BE2C (cell line): Measurements from ENCODE around the gene MALT1.

Experiments used
- DNase-seq: peaks from one replicate; pipeline ENCODE4 v3.0.0-alpha.2; 2020
- H3K27me3 ChIP-seq: fragments of 250-450 bp; sonication (Bioruptor Pico); 2 replicates; pipeline ENCODE4 v1.5.1; 2020; ENCODE audit warnings: mild to moderate bottlenecking
- H3K36me3 ChIP-seq: fragments of 250-450 bp; sonication (Bioruptor Pico); 2 replicates; pipeline ENCODE4 v1.5.1; 2020; ENCODE audit warnings: mild to moderate bottlenecking
- H3K4me1 ChIP-seq: fragments of 250-450 bp; sonication (Bioruptor Pico); 2 replicates; pipeline ENCODE4 v1.5.1; 2020
- H3K4me3 ChIP-seq: 2 replicates; pipeline ENCODE4 v1.5.1; 2011; ENCODE audit warnings: low read depth, low read length
- H3K9me3 ChIP-seq: fragments of 250-450 bp; sonication (Bioruptor Pico); 2 replicates; pipeline ENCODE4 v1.5.1; 2020
- TF ChIP-seq, protein P1 (sequence below): IDR thresholded peaks from 2 replicates; pipeline ENCODE4 v1.5.1; 2012; ENCODE audit warnings: mild to moderate bottlenecking, low read depth, low read length

The MALT1 gene

DNA sequence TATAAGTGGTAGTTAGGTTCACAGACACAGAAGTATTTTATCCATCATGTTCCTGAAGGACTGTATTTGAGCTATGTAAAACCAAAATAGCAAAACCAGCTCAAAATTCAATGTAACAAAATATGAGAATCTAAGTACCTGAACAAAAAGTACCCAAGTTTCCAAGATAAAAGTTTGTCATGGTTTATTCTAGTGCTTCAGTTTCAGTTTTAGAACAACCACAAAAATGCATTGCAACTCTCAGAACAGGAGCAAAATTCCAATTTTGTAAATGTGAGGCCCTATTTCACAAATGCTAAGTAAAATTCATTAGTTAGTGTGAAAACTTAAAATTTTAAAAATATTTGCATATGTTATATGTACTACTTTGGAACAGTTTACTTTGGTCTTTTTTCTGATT is 37.4 kb upstream of the MALT1 start:
- no peak for DNase-seq
- H3K4me1 ChIP-seq = no peaks in the 10 kb centered on the region
- no peak overlapping the region for H3K4me3 ChIP-seq
- TF ChIP-seq, protein P1, sequence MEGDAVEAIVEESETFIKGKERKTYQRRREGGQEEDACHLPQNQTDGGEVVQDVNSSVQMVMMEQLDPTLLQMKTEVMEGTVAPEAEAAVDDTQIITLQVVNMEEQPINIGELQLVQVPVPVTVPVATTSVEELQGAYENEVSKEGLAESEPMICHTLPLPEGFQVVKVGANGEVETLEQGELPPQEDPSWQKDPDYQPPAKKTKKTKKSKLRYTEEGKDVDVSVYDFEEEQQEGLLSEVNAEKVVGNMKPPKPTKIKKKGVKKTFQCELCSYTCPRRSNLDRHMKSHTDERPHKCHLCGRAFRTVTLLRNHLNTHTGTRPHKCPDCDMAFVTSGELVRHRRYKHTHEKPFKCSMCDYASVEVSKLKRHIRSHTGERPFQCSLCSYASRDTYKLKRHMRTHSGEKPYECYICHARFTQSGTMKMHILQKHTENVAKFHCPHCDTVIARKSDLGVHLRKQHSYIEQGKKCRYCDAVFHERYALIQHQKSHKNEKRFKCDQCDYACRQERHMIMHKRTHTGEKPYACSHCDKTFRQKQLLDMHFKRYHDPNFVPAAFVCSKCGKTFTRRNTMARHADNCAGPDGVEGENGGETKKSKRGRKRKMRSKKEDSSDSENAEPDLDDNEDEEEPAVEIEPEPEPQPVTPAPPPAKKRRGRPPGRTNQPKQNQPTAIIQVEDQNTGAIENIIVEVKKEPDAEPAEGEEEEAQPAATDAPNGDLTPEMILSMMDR = no peak
- H3K27me3 ChIP-seq = no peaks in the 10 kb centered on the region
- H3K36me3 ChIP-seq = no peaks in the 10 kb centered on the region
- no peaks in the 10 kb centered on the region for H3K9me3 ChIP-seq

DNA sequence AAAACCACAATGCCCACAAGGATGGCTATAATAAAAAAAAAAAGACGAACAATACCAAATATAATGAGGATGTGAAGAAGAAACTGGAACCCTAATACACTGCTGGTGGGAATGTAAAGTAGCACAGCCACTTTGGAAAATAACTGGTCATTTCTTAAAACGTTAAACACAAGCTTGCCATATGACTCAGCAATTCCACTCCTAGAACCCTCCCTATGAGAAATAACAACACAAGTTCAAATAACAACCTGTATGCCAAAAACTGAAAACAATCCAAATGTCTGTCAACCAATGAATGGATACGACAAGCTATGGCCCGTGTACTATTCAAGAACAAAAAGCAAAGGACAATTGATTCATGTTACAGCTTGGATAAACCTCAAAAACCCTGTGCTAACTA is 35.4 kb upstream of the MALT1 start:
- H3K4me1 ChIP-seq = no peaks in the 10 kb centered on the region
- no peaks in the 10 kb centered on the region for H3K36me3 ChIP-seq
- H3K9me3 ChIP-seq = no peaks in the 10 kb centered on the region
- TF ChIP-seq, protein P1 = no peak
- no peak overlapping the region for H3K4me3 ChIP-seq
- no peaks in the 10 kb centered on the region for H3K27me3 ChIP-seq
- DNase-seq = no peak

DNA sequence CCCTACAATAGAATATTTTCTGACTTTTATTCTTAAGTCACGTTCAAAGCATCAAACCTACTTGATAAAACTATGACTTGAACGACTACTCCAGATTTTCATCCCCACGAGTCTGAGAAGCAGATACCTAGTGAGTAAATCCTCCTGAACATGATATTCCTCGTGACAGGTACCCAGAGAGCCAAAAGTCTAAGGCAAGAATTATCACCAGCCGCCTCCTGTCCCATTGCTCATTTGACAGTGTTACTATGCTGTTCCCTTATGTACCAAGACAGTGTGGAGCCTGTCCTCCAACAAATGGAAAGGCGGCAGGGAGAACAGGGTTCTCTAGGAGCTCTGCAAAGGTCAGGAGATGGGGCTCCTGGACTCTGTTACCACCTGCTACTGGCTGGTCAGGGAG is 34.1 kb upstream of the MALT1 start:
- no peaks in the 10 kb centered on the region for H3K4me1 ChIP-seq

DNA sequence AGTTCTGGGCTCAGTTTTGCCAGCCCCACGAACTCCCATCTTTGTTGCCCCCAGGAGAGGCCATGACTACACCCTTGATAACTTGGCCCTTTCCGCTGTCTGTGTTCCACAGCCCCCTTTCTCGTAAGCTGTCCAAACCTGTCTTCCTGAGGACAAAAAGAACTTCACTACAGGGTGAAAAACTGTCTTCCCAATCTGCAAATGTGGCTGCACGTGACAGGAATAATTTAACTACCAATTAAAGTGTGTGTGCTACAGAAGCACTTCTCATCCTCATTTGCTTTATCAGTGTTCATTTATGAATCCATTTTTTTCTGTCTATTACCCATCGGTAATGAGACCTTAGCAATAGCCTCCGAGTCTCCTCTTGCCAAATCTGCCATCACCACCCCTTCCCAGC is 33.3 kb upstream of the MALT1 start:
- no peak overlapping the region for H3K4me3 ChIP-seq
- H3K36me3 ChIP-seq = no peaks in the 10 kb centered on the region
- no peak for DNase-seq
- TF ChIP-seq, protein P1 = no peak
- H3K4me1 ChIP-seq = no peaks in the 10 kb centered on the region
- no peaks in the 10 kb centered on the region for H3K27me3 ChIP-seq
- no peaks in the 10 kb centered on the region for H3K9me3 ChIP-seq

More for the DNA sequence above, 34.1 kb upstream of the MALT1 start:
- H3K9me3 ChIP-seq = no peaks in the 10 kb centered on the region
- H3K4me3 ChIP-seq = no peak overlapping the region
- no peak for DNase-seq
- no peaks in the 10 kb centered on the region for H3K27me3 ChIP-seq
- no peaks in the 10 kb centered on the region for H3K36me3 ChIP-seq
- TF ChIP-seq, protein P1 = no peak

DNA sequence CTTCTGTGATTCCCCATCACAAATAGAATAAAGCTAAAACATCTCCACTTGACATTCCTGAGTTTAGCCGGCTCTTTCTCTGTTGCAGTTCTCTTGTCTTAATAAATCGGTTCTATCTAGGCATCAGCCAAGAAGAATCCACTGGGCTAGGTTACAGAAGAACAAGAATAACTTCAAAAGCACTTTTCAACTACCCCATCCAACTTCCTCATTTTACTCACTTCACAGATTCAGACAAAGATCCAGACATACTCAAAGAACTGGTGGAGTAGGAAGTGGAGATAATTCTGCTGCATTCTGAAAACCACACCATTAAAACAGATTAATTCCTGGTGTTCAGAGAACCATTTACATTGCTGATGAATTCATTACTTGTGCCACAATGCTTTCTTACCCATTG is 32.8 kb upstream of the MALT1 start:
- Histone ChIP-seq H3K36me3 (no peaks in the 10 kb centered on the region), H3K27me3 (no peaks in the 10 kb centered on the region), H3K4me1 (no peaks in the 10 kb centered on the region), H3K4me3 (no peak overlapping the region), H3K9me3 (no peaks in the 10 kb centered on the region)
- TF ChIP-seq, protein P1 = no peak
- no peak for DNase-seq

DNA sequence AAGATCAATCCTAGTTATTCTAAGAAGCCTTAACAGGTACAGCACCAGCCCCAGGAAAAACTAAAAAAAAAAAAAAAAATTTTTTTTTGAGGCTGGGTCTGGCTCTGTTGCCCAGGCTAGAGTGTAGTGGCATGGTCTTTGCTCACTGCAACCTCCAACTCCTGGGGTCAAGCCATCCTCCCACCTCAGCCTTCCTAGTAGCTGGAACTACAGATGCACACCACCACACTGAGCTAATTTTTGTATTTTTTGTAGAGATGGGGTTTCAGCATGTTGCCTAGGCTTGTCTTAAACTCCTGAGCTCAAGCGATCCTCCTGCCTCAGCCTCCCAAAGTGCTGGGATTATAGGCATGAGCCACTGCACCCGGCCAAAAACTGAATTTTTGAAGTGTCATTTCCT is 32.0 kb upstream of the MALT1 start:
- no peak overlapping the region for H3K4me3 ChIP-seq
- no peak for DNase-seq
- no peaks in the 10 kb centered on the region for H3K4me1 ChIP-seq
- H3K9me3 ChIP-seq = no peaks in the 10 kb centered on the region
- TF ChIP-seq, protein P1 = no peak
- no peaks in the 10 kb centered on the region for H3K36me3 ChIP-seq
- no peaks in the 10 kb centered on the region for H3K27me3 ChIP-seq
